HCT116 (cell line): ENCODE data around the gene B4GALT3. TPM values are rescaled to one million over a fixed set of nuclear protein-coding genes. Genes with fewer than 3 reads are reported as not detected.

Experiments
- ATAC-seq: fragments of 200-7000 bp; cut with Tn5 transposase; 2 replicates; pipeline ENCODE4 v1.9.1; 2020; ENCODE audit warnings: mild to moderate bottlenecking, moderate library complexity
- BruUV-seq: library from RNA; stranded (reverse); fragments of 400-500 nt; replicated peaks from 2 replicates; lab custom pipeline; 2021; lab: Mats Ljungman, UMichigan
- CTCF ChIA-PET: fragments of 300-600 bp; sonication (Branson Sonifier 250); formaldehyde crosslinking; loops from one replicate; lab custom pipeline; 2021; ENCODE audit warnings: antibody characterized with exemption; lab: Charles Lee
- POLR2A ChIA-PET: fragments of 300-600, 350-600 bp; sonication (Branson Sonifier 250); formaldehyde crosslinking; loops from one replicate; lab custom pipeline; 2021; ENCODE audit warnings: antibody characterized with exemption; lab: Charles Lee
- RAD21 ChIA-PET, 2 experiments: fragments of 300-600 bp; sonication (Branson Sonifier 250); formaldehyde crosslinking; loops; one replicate each; lab custom pipeline; 2023; ENCODE audit warnings: low total read pairs in 2 of 2; ENCODE audit not compliant: uncharacterized antibody in 2 of 2, unreplicated experiment in 2 of 2, low non-redundant PET in 1 of 2; lab: Charles Lee
- DNase-seq: peaks from one replicate; pipeline ENCODE4 v3.0.0-alpha.2; 2010; ENCODE audit warnings: low read depth, low spot score
- H2AFZ ChIP-seq: fragments of 200-600 bp; shearing (Covaris generic), sonication (generic); 2 replicates; pipeline ENCODE4 v1.6.1; 2017; ENCODE audit warnings: low read depth, mixed run types, mixed read lengths, antibody characterized with exemption, low read length; ENCODE audit not compliant: poor library complexity, severe bottlenecking
- H3K27ac ChIP-seq: 2 replicates; pipeline ENCODE4 v1.5.1; 2012; ENCODE audit warnings: low read depth, low read length
- H3K27me3 ChIP-seq: fragments of 200-600 bp; sonication (generic); 2 replicates; pipeline ENCODE4 v1.6.1; 2016; ENCODE audit warnings: mixed run types, low read length, mixed read lengths; ENCODE audit not compliant: insufficient read depth
- H3K36me3 ChIP-seq, 2 experiments: fragments of 200-500 bp in 1 of 2; fragments of 200-600 bp in 1 of 2; sonication (Bioruptor generic) in 1 of 2; sonication (generic) in 1 of 2; 2 replicates each; pipeline versions ENCODE4 v1.5.1 to v1.6.1; 2014 to 2016; ENCODE audit warnings: low read length in 2 of 2, inconsistent platforms in 1 of 2, mixed read lengths in 1 of 2, mixed run types in 1 of 2; ENCODE audit not compliant: insufficient read depth in 2 of 2, control insufficient read depth in 1 of 2
- H3K4me1 ChIP-seq, 2 experiments: fragments of 200-600 bp in 1 of 2; sonication (generic) in 1 of 2; 2 replicates each; pipeline versions ENCODE4 v1.5.1 to v1.6.1; 2012 to 2017; ENCODE audit warnings: low read length in 2 of 2, inconsistent platforms in 1 of 2, mild to moderate bottlenecking in 1 of 2, mixed read lengths in 1 of 2, mixed run types in 1 of 2, moderate library complexity in 1 of 2; ENCODE audit not compliant: insufficient read depth in 2 of 2, control insufficient read depth in 1 of 2
- H3K4me2 ChIP-seq: fragments of 200-600 bp; sonication (generic); 2 replicates; pipeline ENCODE4 v1.6.1; 2017; ENCODE audit warnings: mixed run types, low read length, mixed read lengths
- H3K4me3 ChIP-seq, 2 experiments: fragments of 200-600 bp in 1 of 2; sonication (generic) in 1 of 2; replicated peaks in 1 of 2; 2 replicates each; pipeline ENCODE4 v1.5.1; 2011 to 2016; ENCODE audit warnings: low read length in 2 of 2, control low read depth in 1 of 2, low read depth in 1 of 2, mild to moderate bottlenecking in 1 of 2, mixed read lengths in 1 of 2, mixed run types in 1 of 2
- H3K79me2 ChIP-seq: fragments of 200-600 bp; sonication (generic); 2 replicates; pipeline ENCODE4 v1.6.1; 2017; ENCODE audit warnings: mild to moderate bottlenecking, mixed run types, low read length, moderate library complexity, mixed read lengths; ENCODE audit not compliant: insufficient read depth
- H3K9ac ChIP-seq: fragments of 200-600 bp; sonication (generic); 2 replicates; pipeline ENCODE4 v1.6.1; 2016; ENCODE audit warnings: low read length, mixed read lengths
- H3K9me2 ChIP-seq: fragments of 200-600 bp; sonication (generic), shearing (Covaris generic); 2 replicates; pipeline ENCODE4 v1.6.1; 2017; ENCODE audit warnings: mixed run types, mild to moderate bottlenecking, moderate library complexity; ENCODE audit not compliant: insufficient read depth
- H3K9me3 ChIP-seq, 2 experiments: fragments of 200-500 bp in 1 of 2; fragments of 200-600 bp in 1 of 2; sonication (Bioruptor generic) in 1 of 2; sonication (generic) in 1 of 2; 2 replicates each; pipeline ENCODE4 v1.6.1; 2014 to 2017; ENCODE audit warnings: low read length in 2 of 2, mixed read lengths in 2 of 2, inconsistent platforms in 1 of 2, low read depth in 1 of 2, mild to moderate bottlenecking in 1 of 2, mixed run types in 1 of 2, moderate library complexity in 1 of 2; ENCODE audit not compliant: control insufficient read depth in 1 of 2, insufficient read depth in 1 of 2
- H4K20me1 ChIP-seq: fragments of 200-600 bp; sonication (generic), shearing (Covaris generic); 2 replicates; pipeline ENCODE4 v1.6.1; 2017; ENCODE audit warnings: mixed run types, mild to moderate bottlenecking, moderate library complexity; ENCODE audit not compliant: insufficient read depth
- CTCF ChIP-seq, 3 experiments: fragments of 200-600 bp in 1 of 3; sonication (generic) in 1 of 3; IDR thresholded peaks in 2 of 3; conservative IDR thresholded peaks in 1 of 3; 2 replicates each; pipeline ENCODE4 v1.5.1; 2012 to 2017; ENCODE audit warnings: low read depth in 2 of 3, low read length in 2 of 3, antibody characterized with exemption in 1 of 3, borderline replicate concordance in 1 of 3, control low read depth in 1 of 3, mild to moderate bottlenecking in 1 of 3, mixed read lengths in 1 of 3, mixed run types in 1 of 3, moderate library complexity in 1 of 3; ENCODE audit not compliant: insufficient read depth in 1 of 3
- EGR1 ChIP-seq: IDR thresholded peaks from 2 replicates; pipeline ENCODE4 v1.6.1; 2012; ENCODE audit warnings: low read depth
- FOSL1 ChIP-seq: IDR thresholded peaks from 2 replicates; pipeline ENCODE4 v1.6.1; 2012; ENCODE audit warnings: low read depth
- MAX ChIP-seq: IDR thresholded peaks from 2 replicates; pipeline ENCODE4 v1.6.1; 2012
- RAD21 ChIP-seq: IDR thresholded peaks from 2 replicates; pipeline ENCODE4 v1.6.1; 2012; ENCODE audit warnings: low read depth, mild to moderate bottlenecking
- ZBTB33 ChIP-seq: IDR thresholded peaks from 2 replicates; pipeline ENCODE4 v1.6.1; 2011; ENCODE audit warnings: mild to moderate bottlenecking, low read length, moderate library complexity; ENCODE audit not compliant: insufficient replicate concordance; ENCODE audit errors: extremely low read depth
- intact Hi-C: fragments of 100-400 bp; cut with micrococcal nuclease; formaldehyde crosslinking; loops from 2 replicates; pipeline ENCODE4 v1.10.0; 2022
- total RNA-seq: library from RNA; stranded (reverse); gene quantifications from one replicate; pipeline ENCODE4 v1.2.1, GENCODE V29; 2021; ENCODE audit not compliant: unreplicated experiment

Gene B4GALT3
- total RNA-seq, 1 experiment from 2014 or later, result 53.7 TPM

- ChIA-PET POLR2A (interaction anchor here (0.6 to 1.5 kb wide), 3 partner anchors 11 to 131 kb away, joined by 3 to 8 read pairs (median 3); partner anchors contain the start of genes NDUFS2, PPOX and USF1), CTCF (interaction anchor here (2.1 kb wide), 1 partner anchor 10 kb away, joined by 9 read pairs; the partner anchor contains the start of gene PPOX), RAD21 (interaction anchor here in 1 of 2 experiments (0.6 kb wide), 1 partner anchor 198 kb away, joined by 7 read pairs; no protein-coding TSS in a partner anchor)
- intact Hi-C loops, result no loop called here
- H3K36me3 ChIP-seq, result peaks cover 21 to 28% of the 10 kb centered on the region in 2 experiments; a peak in 3 of 4 replicates
- H3K9me3 ChIP-seq, result no peaks in the 10 kb centered on the region
- TF ChIP-seq CTCF (IDR thresholded peaks at IDR 0.05 in 2 of 3, conservative IDR thresholded peaks at IDR 0.05 in 1 of 3; ENCODE audit: borderline replicate concordance in 1 of 3, insufficient read depth in 1 of 3, low read depth in 2 of 3, low read length in 2 of 3), result no peak
- H3K4me3 ChIP-seq, result peak overlapping the region; percentile 90 to 93
- no peaks in the 10 kb centered on the region for H3K9me2 ChIP-seq
- peak overlapping the region; percentile 89 for H3K4me2 ChIP-seq
- H3K27me3 ChIP-seq, result no peaks in the 10 kb centered on the region
- peak overlapping the region; percentile 81 for H3K9ac ChIP-seq
- H2AFZ ChIP-seq, result no peak overlapping the region
- ATAC-seq (no peak), DNase-seq (no peak)
- no peaks in the 10 kb centered on the region for H4K20me1 ChIP-seq
- peaks cover 10 to 19% of the 10 kb centered on the region in 2 experiments; a peak in 3 of 4 replicates for H3K4me1 ChIP-seq
- BruUV-seq, result no TSS peak
- peak overlapping the region; percentile 57; the same call in 1 of the 2 replicates for H3K27ac ChIP-seq
- H3K79me2 ChIP-seq, result peaks cover 17% of the 10 kb centered on the region
Measured at GRCh38 chr1:161176468-161177111, 717 bp downstream of the B4GALT3 start.

GRCh38 chr1:161175771-161176453, 1.4 kb downstream of the B4GALT3 start:
- ATAC-seq (no peak), DNase-seq (no peak)
- TF ChIP-seq EGR1 (no peak), FOSL1 (no peak), RAD21 (no peak), MAX (no peak), ZBTB33 (no peak)
- Histone ChIP-seq H3K27ac (no peak overlapping the region), H4K20me1 (no peaks in the 10 kb centered on the region), H2AFZ (no peak overlapping the region), H3K4me2 (peak overlapping the region; percentile 89), H3K27me3 (no peaks in the 10 kb centered on the region), H3K4me3 (peak overlapping the region; percentile 90 to 93), H3K9me3 (no peaks in the 10 kb centered on the region), H3K79me2 (peaks cover 17% of the 10 kb centered on the region), H3K9ac (peak overlapping the region; percentile 81), H3K36me3 (peaks cover 21 to 32% of the 10 kb centered on the region in 2 experiments; a peak in 3 of 4 replicates), H3K4me1 (peaks cover 10 to 19% of the 10 kb centered on the region in 2 experiments; a peak in 3 of 4 replicates), H3K9me2 (no peaks in the 10 kb centered on the region)
- ChIA-PET RAD21 (no interaction called here), CTCF (interaction anchor here (2.1 kb wide), 1 partner anchor 10 kb away, joined by 9 read pairs; the partner anchor contains the start of gene PPOX), POLR2A (no interaction called here)
- intact Hi-C loops, result no loop called here
- TSS peak; percentile 46 for BruUV-seq
